SK-N-SH (cell line): ENCODE measurements around the gene PHF14. TPM values are rescaled to one million over a fixed set of nuclear protein-coding genes. Genes with fewer than 3 reads are reported as not detected.
A peak's percentile ranks its signal among the peaks of the same experiment; 100 is the strongest.

ENCODE experiments used
- CTCF ChIA-PET: fragments of 300-600, 350-600 bp; formaldehyde crosslinking; extraction: SDS; loops from one replicate; lab custom pipeline; 2021; lab: Yijun Ruan, JAX
- POLR2A ChIA-PET: fragments of 350-600 bp; sonication (Branson Sonifier 250); formaldehyde crosslinking; extraction: SDS; loops from one replicate; lab custom pipeline; 2020; ENCODE audit warnings: antibody characterized with exemption, inconsistent platforms; lab: Yijun Ruan, JAX
- DNase-seq: peaks from one replicate; pipeline ENCODE4 v3.0.0; 2012
- H2AFZ ChIP-seq: fragments of 200-600 bp; sonication (generic); 2 replicates; pipeline ENCODE4 v1.8.1; 2016; ENCODE audit warnings: antibody characterized with exemption, mild to moderate bottlenecking, low read depth
- H3F3A ChIP-seq: fragments of 200-600 bp; sonication (generic); replicated peaks from 2 replicates; pipeline ENCODE3; 2016; ENCODE audit warnings: antibody characterized with exemption, mild to moderate bottlenecking; ENCODE audit not compliant: insufficient read depth
- H3K27ac ChIP-seq, 2 experiments: fragments of 200-500 bp in 1 of 2; fragments of 200-600 bp in 1 of 2; sonication (Bioruptor generic) in 1 of 2; sonication (generic), shearing (Covaris generic) in 1 of 2; 2 replicates each; pipeline versions ENCODE4 v1.5.1 to v1.6.1; 2014 to 2016; ENCODE audit warnings: low read depth in 2 of 2, inconsistent platforms in 1 of 2, low read length in 1 of 2, mild to moderate bottlenecking in 1 of 2, mixed read lengths in 1 of 2
- H3K27me3 ChIP-seq: fragments of 200-600 bp; sonication (generic), shearing (Covaris generic); 2 replicates; pipeline ENCODE4 v1.6.1; 2016; ENCODE audit warnings: mixed run types; ENCODE audit not compliant: insufficient read depth
- H3K36me3 ChIP-seq, 2 experiments: fragments of 200-500 bp in 1 of 2; fragments of 200-600 bp in 1 of 2; sonication (Bioruptor generic) in 1 of 2; sonication (generic) in 1 of 2; replicated peaks in 1 of 2; 2 replicates each; pipeline versions ENCODE3 to v1.5.1; 2014 to 2016; ENCODE audit warnings: low read length in 1 of 2, mild to moderate bottlenecking in 1 of 2; ENCODE audit not compliant: insufficient read depth in 2 of 2, control insufficient read depth in 1 of 2
- H3K4me1 ChIP-seq, 2 experiments: fragments of 200-500 bp in 1 of 2; fragments of 200-600 bp in 1 of 2; sonication (Bioruptor generic) in 1 of 2; sonication (generic), shearing (Covaris generic) in 1 of 2; 2 replicates each; pipeline versions ENCODE4 v1.5.1 to v1.6.1; 2014 to 2016; ENCODE audit warnings: low read depth in 1 of 2, low read length in 1 of 2, mixed run types in 1 of 2; ENCODE audit not compliant: insufficient read depth in 2 of 2, control insufficient read depth in 1 of 2
- H3K4me2 ChIP-seq: fragments of 200-600 bp; sonication (generic), shearing (Covaris generic); 2 replicates; pipeline ENCODE4 v1.6.1; 2017; ENCODE audit warnings: mixed run types
- H3K4me3 ChIP-seq, 2 experiments: fragments of 200-500 bp in 1 of 2; fragments of 200-600 bp in 1 of 2; sonication (Bioruptor generic) in 1 of 2; sonication (generic), shearing (Covaris generic) in 1 of 2; 2 replicates each; pipeline versions ENCODE4 v1.5.1 to v1.8.1; 2014 to 2016; ENCODE audit warnings: low read depth in 2 of 2, inconsistent platforms in 1 of 2, low read length in 1 of 2, mild to moderate bottlenecking in 1 of 2, mixed read lengths in 1 of 2, moderate library complexity in 1 of 2
- H3K79me2 ChIP-seq: fragments of 200-600 bp; sonication (generic); 2 replicates; pipeline ENCODE4 v1.8.1; 2017; ENCODE audit warnings: mild to moderate bottlenecking; ENCODE audit not compliant: insufficient read depth
- H3K9ac ChIP-seq: fragments of 200-600 bp; sonication (generic); 2 replicates; pipeline ENCODE4 v1.6.1; 2017; ENCODE audit warnings: mixed run types
- H3K9me2 ChIP-seq: fragments of 200-600 bp; sonication (generic); 2 replicates; pipeline ENCODE4 v1.6.1; 2017; ENCODE audit warnings: mixed run types
- H3K9me3 ChIP-seq: fragments of 200-600 bp; sonication (generic); 2 replicates; pipeline ENCODE4 v1.6.1; 2017; ENCODE audit warnings: mixed run types, mild to moderate bottlenecking, moderate library complexity
- H4K20me1 ChIP-seq: fragments of 200-600 bp; sonication (generic); 2 replicates; pipeline ENCODE4 v1.6.1; 2017; ENCODE audit warnings: mild to moderate bottlenecking, mixed run types; ENCODE audit not compliant: insufficient read depth
- CHD2 ChIP-seq: fragments of 150-350 bp; IDR thresholded peaks from 2 replicates; pipeline ENCODE4 v1.6.1; 2018; ENCODE audit warnings: low read length; ENCODE audit not compliant: partially characterized antibody
- ELF1 ChIP-seq: IDR thresholded peaks from 2 replicates; pipeline ENCODE4 v1.4.0; 2012
- FOSL2 ChIP-seq: IDR thresholded peaks from 2 replicates; pipeline ENCODE4 v1.4.0; 2012; ENCODE audit warnings: low read depth, mild to moderate bottlenecking, moderate library complexity, borderline replicate concordance
- FOXJ3 ChIP-seq: sonication (generic); formaldehyde crosslinking; IDR thresholded peaks from 2 replicates; pipeline ENCODE4 v1.5.1; 2020; ENCODE audit warnings: mild to moderate bottlenecking, missing genetic modification reagents
- FOXM1 ChIP-seq: IDR thresholded peaks from 2 replicates; pipeline ENCODE4 v1.4.0; 2012; ENCODE audit warnings: low read depth, mild to moderate bottlenecking
- GABPA ChIP-seq: IDR thresholded peaks from 2 replicates; pipeline ENCODE4 v1.4.0; 2012; ENCODE audit warnings: low read depth, mild to moderate bottlenecking
- GATA2 ChIP-seq: sonication (generic); formaldehyde crosslinking; IDR thresholded peaks from 2 replicates; pipeline ENCODE4 v1.5.0; 2020; ENCODE audit warnings: mild to moderate bottlenecking, missing genetic modification reagents
- NFIC ChIP-seq: IDR thresholded peaks from 2 replicates; pipeline ENCODE4 v1.4.0; 2012; ENCODE audit warnings: borderline replicate concordance
- POLR2AphosphoS5 ChIP-seq: IDR thresholded peaks from 2 replicates; pipeline ENCODE4 v1.6.1; 2012; ENCODE audit warnings: low read depth, low read length
- RAD21 ChIP-seq: IDR thresholded peaks from 2 replicates; pipeline ENCODE4 v1.6.1; 2012; ENCODE audit warnings: mild to moderate bottlenecking, low read length
- RCOR1 ChIP-seq: fragments of 150-350 bp; IDR thresholded peaks from 2 replicates; pipeline ENCODE4 v1.6.1; 2017; ENCODE audit warnings: antibody characterized with exemption, low read length
- RFX5 ChIP-seq: IDR thresholded peaks from 2 replicates; pipeline ENCODE4 v1.6.1; 2012; ENCODE audit warnings: mild to moderate bottlenecking, improper control_type of control experiment, low read length
- SIN3A ChIP-seq: IDR thresholded peaks from 2 replicates; pipeline ENCODE4 v1.6.1; 2012; ENCODE audit warnings: low read depth, mild to moderate bottlenecking, low read length, moderate library complexity, borderline replicate concordance
- SMC3 ChIP-seq: IDR thresholded peaks from 2 replicates; pipeline ENCODE4 v1.6.1; 2012; ENCODE audit warnings: low read depth, low read length, improper control_type of control experiment
- TAF1 ChIP-seq: IDR thresholded peaks from 2 replicates; pipeline ENCODE4 v1.6.1; 2012; ENCODE audit warnings: low read depth, mild to moderate bottlenecking, low read length, moderate library complexity, borderline replicate concordance
- TEAD4 ChIP-seq: IDR thresholded peaks from 2 replicates; pipeline ENCODE4 v1.4.0; 2012; ENCODE audit warnings: mild to moderate bottlenecking, borderline replicate concordance; ENCODE audit not compliant: insufficient read depth
- USF2 ChIP-seq: fragments of 150-350 bp; IDR thresholded peaks from 2 replicates; pipeline ENCODE4 v1.6.1; 2017; ENCODE audit warnings: antibody characterized with exemption, low read length, low read depth, borderline replicate concordance
- YY1 ChIP-seq: IDR thresholded peaks from 2 replicates; pipeline ENCODE4 v1.4.0; 2012; ENCODE audit warnings: low read depth, mild to moderate bottlenecking
- WGBS: methylation state at CpG from one replicate; pipeline ENCODE4 v1.1.6; 2017; ENCODE audit warnings: low lambda C conversion rate; 5-methylcytosine and 5-hydroxymethylcytosine counted together
- polyA plus RNA-seq, 3 experiments: library from polyadenylated mRNA; depleted of rRNA; stranded (reverse); fragments of >200 nt; gene quantifications; 2 replicates each; pipeline ENCODE4 v1.2.3, GENCODE V29; 2012
- TF ChIP-seq, protein P1 (sequence below): IDR thresholded peaks from 2 replicates; pipeline ENCODE4 v1.6.1; 2012; ENCODE audit warnings: mild to moderate bottlenecking, low read depth, low read length, moderate library complexity
- TF ChIP-seq, protein P2 (sequence below): IDR thresholded peaks from 2 replicates; pipeline ENCODE4 v1.4.0; 2012; ENCODE audit warnings: low read depth, borderline replicate concordance
- TF ChIP-seq, protein P3 (sequence below): fragments of 150-350 bp; IDR thresholded peaks from 2 replicates; pipeline ENCODE4 v1.6.1; 2016; ENCODE audit warnings: mild to moderate bottlenecking, low read depth, low read length

Gene PHF14
- polyA plus RNA-seq, 1 of the 3 experiments (the other 2 are of a cell fraction) = 19.2 TPM

- H3F3A ChIP-seq = peaks cover 12% of the 10 kb centered on the region
- ChIA-PET POLR2A (interaction anchor here (1.3 kb wide), 1 partner anchor 202 kb away, joined by 3 read pairs; the partner anchor contains the start of gene PHF14), CTCF (interaction anchor here (0.8 to 3.5 kb wide), 3 partner anchors 9 to 36 kb away, joined by 3 to 12 read pairs (median 8); no protein-coding TSS in a partner anchor)
- H3K4me2 ChIP-seq = no peak overlapping the region
- no peak overlapping the region for H2AFZ ChIP-seq
- no peaks in the 10 kb centered on the region for H3K9me3 ChIP-seq
- peak overlapping the region in 1 of 2 experiments; percentile 28; a peak in 1 of 4 replicates for H3K27ac ChIP-seq
- H3K36me3 ChIP-seq = peaks cover 0 to 5% of the 10 kb centered on the region in 2 experiments
- no peaks in the 10 kb centered on the region for H4K20me1 ChIP-seq
- H3K4me1 ChIP-seq = peaks cover 6 to 29% of the 10 kb centered on the region in 2 experiments; a peak in 3 of 4 replicates
- WGBS = 76% methylated on average over 3 of the region's 3 CpGs
- H3K9ac ChIP-seq = no peak overlapping the region
- DNase-seq = no peak
- H3K79me2 ChIP-seq = no peaks in the 10 kb centered on the region
- no peaks in the 10 kb centered on the region for H3K27me3 ChIP-seq
- TF ChIP-seq POLR2AphosphoS5 (no peak), YY1 (no peak), FOSL2 (no peak), NFIC (no peak), ELF1 (no peak), FOXJ3 (no peak), GABPA (no peak), SIN3A (no peak)
- H3K9me2 ChIP-seq = no peaks in the 10 kb centered on the region
- H3K4me3 ChIP-seq = no peak overlapping the region
These were observed 202.2 kb downstream of the PHF14 start for GRCh38 chr7:11175887-11176286.

- CTCF ChIA-PET = interaction anchor here (0.6 to 1.8 kb wide), 2 partner anchors 35 to 50 kb away, joined by 3 to 8 read pairs; no protein-coding TSS in a partner anchor
- no peak for TF ChIP-seq FOXM1
- TF ChIP-seq FOSL2 = no peak
- TF ChIP-seq SMC3 = no peak
- TF ChIP-seq, protein P1, sequence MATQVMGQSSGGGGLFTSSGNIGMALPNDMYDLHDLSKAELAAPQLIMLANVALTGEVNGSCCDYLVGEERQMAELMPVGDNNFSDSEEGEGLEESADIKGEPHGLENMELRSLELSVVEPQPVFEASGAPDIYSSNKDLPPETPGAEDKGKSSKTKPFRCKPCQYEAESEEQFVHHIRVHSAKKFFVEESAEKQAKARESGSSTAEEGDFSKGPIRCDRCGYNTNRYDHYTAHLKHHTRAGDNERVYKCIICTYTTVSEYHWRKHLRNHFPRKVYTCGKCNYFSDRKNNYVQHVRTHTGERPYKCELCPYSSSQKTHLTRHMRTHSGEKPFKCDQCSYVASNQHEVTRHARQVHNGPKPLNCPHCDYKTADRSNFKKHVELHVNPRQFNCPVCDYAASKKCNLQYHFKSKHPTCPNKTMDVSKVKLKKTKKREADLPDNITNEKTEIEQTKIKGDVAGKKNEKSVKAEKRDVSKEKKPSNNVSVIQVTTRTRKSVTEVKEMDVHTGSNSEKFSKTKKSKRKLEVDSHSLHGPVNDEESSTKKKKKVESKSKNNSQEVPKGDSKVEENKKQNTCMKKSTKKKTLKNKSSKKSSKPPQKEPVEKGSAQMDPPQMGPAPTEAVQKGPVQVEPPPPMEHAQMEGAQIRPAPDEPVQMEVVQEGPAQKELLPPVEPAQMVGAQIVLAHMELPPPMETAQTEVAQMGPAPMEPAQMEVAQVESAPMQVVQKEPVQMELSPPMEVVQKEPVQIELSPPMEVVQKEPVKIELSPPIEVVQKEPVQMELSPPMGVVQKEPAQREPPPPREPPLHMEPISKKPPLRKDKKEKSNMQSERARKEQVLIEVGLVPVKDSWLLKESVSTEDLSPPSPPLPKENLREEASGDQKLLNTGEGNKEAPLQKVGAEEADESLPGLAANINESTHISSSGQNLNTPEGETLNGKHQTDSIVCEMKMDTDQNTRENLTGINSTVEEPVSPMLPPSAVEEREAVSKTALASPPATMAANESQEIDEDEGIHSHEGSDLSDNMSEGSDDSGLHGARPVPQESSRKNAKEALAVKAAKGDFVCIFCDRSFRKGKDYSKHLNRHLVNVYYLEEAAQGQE = no peak
- TF ChIP-seq, protein P2, sequence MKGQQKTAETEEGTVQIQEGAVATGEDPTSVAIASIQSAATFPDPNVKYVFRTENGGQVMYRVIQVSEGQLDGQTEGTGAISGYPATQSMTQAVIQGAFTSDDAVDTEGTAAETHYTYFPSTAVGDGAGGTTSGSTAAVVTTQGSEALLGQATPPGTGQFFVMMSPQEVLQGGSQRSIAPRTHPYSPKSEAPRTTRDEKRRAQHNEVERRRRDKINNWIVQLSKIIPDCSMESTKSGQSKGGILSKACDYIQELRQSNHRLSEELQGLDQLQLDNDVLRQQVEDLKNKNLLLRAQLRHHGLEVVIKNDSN = no peak
- TF ChIP-seq SIN3A = no peak
- no peak for TF ChIP-seq CHD2
- peak; percentile 37; the same call in 1 of the 2 replicates for TF ChIP-seq RCOR1
- TF ChIP-seq FOXJ3 = no peak
- TF ChIP-seq TEAD4 = no peak
- TF ChIP-seq, protein P3, sequence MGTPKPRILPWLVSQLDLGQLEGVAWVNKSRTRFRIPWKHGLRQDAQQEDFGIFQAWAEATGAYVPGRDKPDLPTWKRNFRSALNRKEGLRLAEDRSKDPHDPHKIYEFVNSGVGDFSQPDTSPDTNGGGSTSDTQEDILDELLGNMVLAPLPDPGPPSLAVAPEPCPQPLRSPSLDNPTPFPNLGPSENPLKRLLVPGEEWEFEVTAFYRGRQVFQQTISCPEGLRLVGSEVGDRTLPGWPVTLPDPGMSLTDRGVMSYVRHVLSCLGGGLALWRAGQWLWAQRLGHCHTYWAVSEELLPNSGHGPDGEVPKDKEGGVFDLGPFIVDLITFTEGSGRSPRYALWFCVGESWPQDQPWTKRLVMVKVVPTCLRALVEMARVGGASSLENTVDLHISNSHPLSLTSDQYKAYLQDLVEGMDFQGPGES = no peak
- peak; percentile 76 for TF ChIP-seq GATA2 (CRISPR knock-in tag)
- no peak for TF ChIP-seq ELF1
- TF ChIP-seq RFX5 = no peak
- TF ChIP-seq RAD21 = no peak
- TF ChIP-seq USF2 = no peak
- no peak for TF ChIP-seq TAF1
- no peak for TF ChIP-seq GABPA
These were observed 203.4 kb downstream of the PHF14 start for GRCh38 chr7:11176985-11177555.

More at GRCh38 chr7:11176985-11177555, 203.4 kb downstream of the PHF14 start:
- Histone ChIP-seq H3K4me2 (no peak overlapping the region), H3F3A (peaks cover 7% of the 10 kb centered on the region), H3K4me1 (peaks cover 0 to 18% of the 10 kb centered on the region in 2 experiments; a peak in 3 of 4 replicates), H4K20me1 (no peaks in the 10 kb centered on the region), H3K36me3 (no peaks in the 10 kb centered on the region), H3K9me3 (no peaks in the 10 kb centered on the region), H3K27ac (peak overlapping the region in 1 of 2 experiments; percentile 77; a peak in 2 of 4 replicates), H3K27me3 (no peaks in the 10 kb centered on the region), H3K9ac (no peak overlapping the region), H3K79me2 (no peaks in the 10 kb centered on the region), H3K9me2 (no peaks in the 10 kb centered on the region), H2AFZ (no peak overlapping the region), H3K4me3 (no peak overlapping the region)
- DNase-seq = peak; percentile 41
- WGBS = 10% methylated on average over 1 of the region's 1 CpG
- POLR2A ChIA-PET = interaction anchor here (1.3 kb wide), 1 partner anchor 203 kb away, joined by 3 read pairs; the partner anchor contains the start of gene PHF14
